ENCODE data around the gene SLC17A5. TPM values are rescaled to one million over a fixed set of nuclear protein-coding genes. Genes with fewer than 3 reads are reported as not detected.

Gene SLC17A5
- total and polyA plus RNA-seq, 4 donors, result 9.1 to 19.3 (median 11.3) TPM

DNA sequence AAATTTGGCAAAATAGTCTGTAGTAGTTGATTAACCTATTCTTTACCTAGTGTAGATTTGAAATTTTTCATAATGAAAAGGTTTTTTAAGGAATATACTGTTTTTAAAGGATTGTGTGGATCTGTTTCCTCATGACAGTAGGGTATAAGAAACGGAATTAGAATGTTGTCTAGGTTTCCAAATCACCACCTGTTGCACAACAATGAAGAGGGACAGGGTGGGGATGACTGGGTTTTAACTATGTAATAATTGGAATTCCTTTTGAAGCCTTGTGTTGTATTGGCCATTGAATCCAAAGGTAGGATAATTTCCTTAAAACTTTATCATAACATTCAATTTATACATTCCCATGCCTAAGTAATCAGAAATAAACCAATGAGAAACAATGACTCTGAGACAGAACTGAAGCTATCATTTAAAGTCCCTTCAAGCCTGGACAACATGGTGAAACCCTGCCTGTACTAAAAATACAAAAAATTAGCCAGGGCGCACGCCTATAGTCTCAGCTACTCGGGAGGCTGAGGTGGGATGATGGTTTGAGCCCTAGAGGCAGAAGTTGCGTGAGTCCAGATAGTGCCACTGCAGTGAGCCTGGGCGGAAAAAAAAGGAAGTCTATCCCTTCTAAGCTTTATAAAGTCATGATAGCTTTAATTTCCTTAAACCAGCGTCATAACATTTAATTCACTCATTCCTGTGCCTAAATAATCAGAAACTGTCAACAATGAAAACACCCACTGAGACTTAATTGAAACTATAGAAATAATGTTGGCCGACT lies 18.3 kb upstream of the SLC17A5 start:
- DNase-seq (ENCODE audit: low spot score), result no peak
- Histone ChIP-seq H3K9me3 (ENCODE audit: control insufficient read depth in 4 of 4, low read length in 3 of 4) (no peaks in the 10 kb centered on the region), H3K4me1 (ENCODE audit: control insufficient read depth in 4 of 4, insufficient read depth in 4 of 4, low read length in 3 of 4) (peaks cover 0 to 2% (median 0%) of the 10 kb centered on the region in 4 donors), H3K4me3 (ENCODE audit: low read depth in 1 of 3, low read length in 3 of 3) (no peak overlapping the region), H3K9ac (ENCODE audit: low read depth in 1 of 2, low read length in 2 of 2) (no peak overlapping the region), H3K27me3 (ENCODE audit: control insufficient read depth in 4 of 4, insufficient read depth in 4 of 4, low read length in 3 of 4) (no peaks in the 10 kb centered on the region), H3K36me3 (ENCODE audit: control insufficient read depth in 4 of 4, insufficient read depth in 3 of 4, low read depth in 1 of 4, low read length in 3 of 4) (no peaks in the 10 kb centered on the region), H3K27ac (ENCODE audit: low read depth in 1 of 2, low read length in 2 of 2) (no peak overlapping the region)
- 84% methylated on average over 8 of the region's 8 CpGs for whole genome bisulfite sequencing
- no peak for TF ChIP-seq NR2F2 (IDR thresholded peaks at IDR 0.05)
- TF ChIP-seq YY1 (IDR thresholded peaks at IDR 0.05), result no peak
- TF ChIP-seq ZBTB33 (IDR thresholded peaks at IDR 0.05), result no peak

DNA sequence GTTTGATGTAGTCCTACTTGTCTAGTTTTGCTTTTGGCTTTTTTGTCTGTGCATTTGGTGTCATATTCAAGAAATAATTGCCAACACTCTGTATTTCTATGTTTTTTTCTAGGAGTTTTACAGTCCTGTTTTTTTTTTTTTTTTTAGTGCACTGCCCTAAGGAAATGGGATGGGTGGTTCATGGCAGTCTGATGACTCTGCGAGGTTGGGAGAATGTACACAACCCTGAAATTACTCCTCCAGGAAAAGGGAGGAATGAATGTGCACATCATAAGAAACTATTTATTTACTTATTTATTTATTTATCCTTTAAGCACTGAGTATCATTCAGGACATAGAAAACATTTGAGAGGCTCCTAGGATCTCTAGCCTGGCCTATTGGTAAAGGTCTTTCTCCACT lies 15.2 kb upstream of the SLC17A5 start:
- H3K27ac ChIP-seq (ENCODE audit: low read depth in 1 of 2, low read length in 2 of 2), result no peak overlapping the region
- H3K27me3 ChIP-seq (ENCODE audit: control insufficient read depth in 4 of 4, insufficient read depth in 4 of 4, low read length in 3 of 4), result no peaks in the 10 kb centered on the region
- 92% methylated on average over 1 of the region's 1 CpG for WGBS
- no peak for TF ChIP-seq TAF1 (conservative IDR thresholded peaks at IDR 0.05)
- TF ChIP-seq GABPA (IDR thresholded peaks at IDR 0.05 in 1 of 2, conservative IDR thresholded peaks at IDR 0.05 in 1 of 2), result no peak
- TF ChIP-seq MAX (IDR thresholded peaks at IDR 0.05), result no peak
- no peak for TF ChIP-seq HNF4G (IDR thresholded peaks at IDR 0.05)
- no peak for TF ChIP-seq FOXA2 (IDR thresholded peaks at IDR 0.05)
- TF ChIP-seq, protein P1, sequence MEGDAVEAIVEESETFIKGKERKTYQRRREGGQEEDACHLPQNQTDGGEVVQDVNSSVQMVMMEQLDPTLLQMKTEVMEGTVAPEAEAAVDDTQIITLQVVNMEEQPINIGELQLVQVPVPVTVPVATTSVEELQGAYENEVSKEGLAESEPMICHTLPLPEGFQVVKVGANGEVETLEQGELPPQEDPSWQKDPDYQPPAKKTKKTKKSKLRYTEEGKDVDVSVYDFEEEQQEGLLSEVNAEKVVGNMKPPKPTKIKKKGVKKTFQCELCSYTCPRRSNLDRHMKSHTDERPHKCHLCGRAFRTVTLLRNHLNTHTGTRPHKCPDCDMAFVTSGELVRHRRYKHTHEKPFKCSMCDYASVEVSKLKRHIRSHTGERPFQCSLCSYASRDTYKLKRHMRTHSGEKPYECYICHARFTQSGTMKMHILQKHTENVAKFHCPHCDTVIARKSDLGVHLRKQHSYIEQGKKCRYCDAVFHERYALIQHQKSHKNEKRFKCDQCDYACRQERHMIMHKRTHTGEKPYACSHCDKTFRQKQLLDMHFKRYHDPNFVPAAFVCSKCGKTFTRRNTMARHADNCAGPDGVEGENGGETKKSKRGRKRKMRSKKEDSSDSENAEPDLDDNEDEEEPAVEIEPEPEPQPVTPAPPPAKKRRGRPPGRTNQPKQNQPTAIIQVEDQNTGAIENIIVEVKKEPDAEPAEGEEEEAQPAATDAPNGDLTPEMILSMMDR (IDR thresholded peaks at IDR 0.05; ENCODE audit: low read depth, low read length, missing input control), result no peak
- no peak for TF ChIP-seq ZBTB33 (IDR thresholded peaks at IDR 0.05)
- TF ChIP-seq JUND (IDR thresholded peaks at IDR 0.05), result no peak
- no peak for TF ChIP-seq RAD21 (IDR thresholded peaks at IDR 0.05)
- TF ChIP-seq NR2F2 (IDR thresholded peaks at IDR 0.05), result no peak
- no peak for TF ChIP-seq YY1 (IDR thresholded peaks at IDR 0.05)
- TF ChIP-seq, protein P2, sequence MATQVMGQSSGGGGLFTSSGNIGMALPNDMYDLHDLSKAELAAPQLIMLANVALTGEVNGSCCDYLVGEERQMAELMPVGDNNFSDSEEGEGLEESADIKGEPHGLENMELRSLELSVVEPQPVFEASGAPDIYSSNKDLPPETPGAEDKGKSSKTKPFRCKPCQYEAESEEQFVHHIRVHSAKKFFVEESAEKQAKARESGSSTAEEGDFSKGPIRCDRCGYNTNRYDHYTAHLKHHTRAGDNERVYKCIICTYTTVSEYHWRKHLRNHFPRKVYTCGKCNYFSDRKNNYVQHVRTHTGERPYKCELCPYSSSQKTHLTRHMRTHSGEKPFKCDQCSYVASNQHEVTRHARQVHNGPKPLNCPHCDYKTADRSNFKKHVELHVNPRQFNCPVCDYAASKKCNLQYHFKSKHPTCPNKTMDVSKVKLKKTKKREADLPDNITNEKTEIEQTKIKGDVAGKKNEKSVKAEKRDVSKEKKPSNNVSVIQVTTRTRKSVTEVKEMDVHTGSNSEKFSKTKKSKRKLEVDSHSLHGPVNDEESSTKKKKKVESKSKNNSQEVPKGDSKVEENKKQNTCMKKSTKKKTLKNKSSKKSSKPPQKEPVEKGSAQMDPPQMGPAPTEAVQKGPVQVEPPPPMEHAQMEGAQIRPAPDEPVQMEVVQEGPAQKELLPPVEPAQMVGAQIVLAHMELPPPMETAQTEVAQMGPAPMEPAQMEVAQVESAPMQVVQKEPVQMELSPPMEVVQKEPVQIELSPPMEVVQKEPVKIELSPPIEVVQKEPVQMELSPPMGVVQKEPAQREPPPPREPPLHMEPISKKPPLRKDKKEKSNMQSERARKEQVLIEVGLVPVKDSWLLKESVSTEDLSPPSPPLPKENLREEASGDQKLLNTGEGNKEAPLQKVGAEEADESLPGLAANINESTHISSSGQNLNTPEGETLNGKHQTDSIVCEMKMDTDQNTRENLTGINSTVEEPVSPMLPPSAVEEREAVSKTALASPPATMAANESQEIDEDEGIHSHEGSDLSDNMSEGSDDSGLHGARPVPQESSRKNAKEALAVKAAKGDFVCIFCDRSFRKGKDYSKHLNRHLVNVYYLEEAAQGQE (IDR thresholded peaks at IDR 0.05), result no peak
- TF ChIP-seq EGR1 (IDR thresholded peaks at IDR 0.05; ENCODE audit: low read depth in 2 of 2), result no peak
- no peak for TF ChIP-seq HNF4A (conservative IDR thresholded peaks at IDR 0.05)
- TF ChIP-seq, protein P3, sequence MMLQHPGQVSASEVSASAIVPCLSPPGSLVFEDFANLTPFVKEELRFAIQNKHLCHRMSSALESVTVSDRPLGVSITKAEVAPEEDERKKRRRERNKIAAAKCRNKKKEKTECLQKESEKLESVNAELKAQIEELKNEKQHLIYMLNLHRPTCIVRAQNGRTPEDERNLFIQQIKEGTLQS (IDR thresholded peaks at IDR 0.05), result no peak
- no peak for TF ChIP-seq RXRA (IDR thresholded peaks at IDR 0.05)
- H3K9me3 ChIP-seq (ENCODE audit: control insufficient read depth in 4 of 4, low read length in 3 of 4), result no peaks in the 10 kb centered on the region
- H3K4me1 ChIP-seq (ENCODE audit: control insufficient read depth in 4 of 4, insufficient read depth in 4 of 4, low read length in 3 of 4), result no peaks in the 10 kb centered on the region
- no peak overlapping the region for H3K9ac ChIP-seq (ENCODE audit: low read depth in 1 of 2, low read length in 2 of 2)
- H3K36me3 ChIP-seq (ENCODE audit: control insufficient read depth in 4 of 4, insufficient read depth in 3 of 4, low read depth in 1 of 4, low read length in 3 of 4), result no peaks in the 10 kb centered on the region
- no peak overlapping the region for H3K4me3 ChIP-seq (ENCODE audit: low read depth in 1 of 3, low read length in 3 of 3)
- DNase-seq (ENCODE audit: low spot score), result no peak
